ENCODE results near the gene GPC5. TPM values are rescaled to one million over a fixed set of nuclear protein-coding genes. Genes with fewer than 3 reads are reported as not detected.

GPC5 gene
- polyA plus RNA-seq, 2 of the 4 experiments (the other 2 are of a cell fraction) = not detected

- TF ChIP-seq, protein P1, sequence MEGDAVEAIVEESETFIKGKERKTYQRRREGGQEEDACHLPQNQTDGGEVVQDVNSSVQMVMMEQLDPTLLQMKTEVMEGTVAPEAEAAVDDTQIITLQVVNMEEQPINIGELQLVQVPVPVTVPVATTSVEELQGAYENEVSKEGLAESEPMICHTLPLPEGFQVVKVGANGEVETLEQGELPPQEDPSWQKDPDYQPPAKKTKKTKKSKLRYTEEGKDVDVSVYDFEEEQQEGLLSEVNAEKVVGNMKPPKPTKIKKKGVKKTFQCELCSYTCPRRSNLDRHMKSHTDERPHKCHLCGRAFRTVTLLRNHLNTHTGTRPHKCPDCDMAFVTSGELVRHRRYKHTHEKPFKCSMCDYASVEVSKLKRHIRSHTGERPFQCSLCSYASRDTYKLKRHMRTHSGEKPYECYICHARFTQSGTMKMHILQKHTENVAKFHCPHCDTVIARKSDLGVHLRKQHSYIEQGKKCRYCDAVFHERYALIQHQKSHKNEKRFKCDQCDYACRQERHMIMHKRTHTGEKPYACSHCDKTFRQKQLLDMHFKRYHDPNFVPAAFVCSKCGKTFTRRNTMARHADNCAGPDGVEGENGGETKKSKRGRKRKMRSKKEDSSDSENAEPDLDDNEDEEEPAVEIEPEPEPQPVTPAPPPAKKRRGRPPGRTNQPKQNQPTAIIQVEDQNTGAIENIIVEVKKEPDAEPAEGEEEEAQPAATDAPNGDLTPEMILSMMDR (IDR thresholded peaks at IDR 0.05) = no peak
- TF ChIP-seq CEBPB (IDR thresholded peaks at IDR 0.05) (no peak), EP300 (IDR thresholded peaks at IDR 0.05) (no peak), TFCP2L1 (CRISPR knock-in tag; IDR thresholded peaks at IDR 0.05) (no peak)
Measured at GRCh38 chr13:92103689-92104153, 705.3 kb downstream of the GPC5 start (continued).

DNA sequence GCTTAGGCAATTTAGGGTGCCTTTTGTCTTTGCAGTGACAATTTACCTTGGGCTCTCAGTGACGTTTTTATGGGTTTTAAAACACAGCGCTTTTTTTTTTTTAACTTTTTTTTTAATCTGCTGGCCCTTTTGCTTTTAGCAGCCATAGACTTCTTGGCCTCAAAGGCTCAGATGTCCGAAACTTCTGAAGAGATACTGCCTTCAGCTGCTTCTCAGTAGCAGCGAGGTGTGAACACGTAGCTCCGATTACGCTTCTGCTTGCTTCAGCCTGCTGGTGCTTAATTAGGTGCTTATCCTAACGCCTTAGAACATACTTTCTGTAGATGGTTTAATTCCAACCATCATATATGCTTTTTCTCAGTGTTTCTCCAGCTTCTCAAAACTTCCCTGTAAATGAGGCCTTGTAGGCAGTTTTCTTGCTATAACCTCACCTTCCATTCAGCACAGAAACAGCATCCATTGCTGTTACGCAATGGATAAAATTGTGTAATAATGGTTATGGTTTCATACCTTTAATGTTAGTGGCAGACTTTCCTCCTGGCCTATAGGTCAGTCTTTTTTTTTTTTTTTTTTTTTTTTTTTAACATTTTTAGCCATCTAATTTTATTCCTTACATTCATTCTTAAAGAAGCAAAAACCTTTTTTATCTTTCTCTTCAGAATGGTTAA is 723.9 kb downstream of the GPC5 start:
- ATAC-seq (no peak), DNase-seq (ENCODE audit: low read depth in 1 of 2, low spot score in 1 of 2) (no peak), FAIRE-seq (no peak)
- no peak overlapping the region for H3K27ac ChIP-seq
- H3K4me3 ChIP-seq = no peak overlapping the region
- H3K9me3 ChIP-seq = no peaks in the 10 kb centered on the region
- WGBS (ENCODE audit: missing lambda C conversion rate) = 47% methylated on average over 9 of the region's 9 CpGs
- ChIA-PET CTCF (interaction anchor here (0.7 kb wide), 1 partner anchor 9 kb away, joined by 4 read pairs; no protein-coding TSS in a partner anchor), POLR2A (no interaction called here)
- no peak overlapping the region for H3K4me2 ChIP-seq
- TF ChIP-seq, protein P2, sequence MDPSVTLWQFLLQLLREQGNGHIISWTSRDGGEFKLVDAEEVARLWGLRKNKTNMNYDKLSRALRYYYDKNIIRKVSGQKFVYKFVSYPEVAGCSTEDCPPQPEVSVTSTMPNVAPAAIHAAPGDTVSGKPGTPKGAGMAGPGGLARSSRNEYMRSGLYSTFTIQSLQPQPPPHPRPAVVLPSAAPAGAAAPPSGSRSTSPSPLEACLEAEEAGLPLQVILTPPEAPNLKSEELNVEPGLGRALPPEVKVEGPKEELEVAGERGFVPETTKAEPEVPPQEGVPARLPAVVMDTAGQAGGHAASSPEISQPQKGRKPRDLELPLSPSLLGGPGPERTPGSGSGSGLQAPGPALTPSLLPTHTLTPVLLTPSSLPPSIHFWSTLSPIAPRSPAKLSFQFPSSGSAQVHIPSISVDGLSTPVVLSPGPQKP (IDR thresholded peaks at IDR 0.05; ENCODE audit: low read depth, low read length) = no peak
- TF ChIP-seq NPAS2 (CRISPR knock-in tag; IDR thresholded peaks at IDR 0.05; ENCODE audit: borderline replicate concordance) (no peak), CEBPB (IDR thresholded peaks at IDR 0.05) (0 out of 4 replicates have a peak, but pooled peaks of 1 of the 2 experiments have one; percentile 37), MAX (IDR thresholded peaks at IDR 0.05) (no peak), GATA3 (IDR thresholded peaks at IDR 0.05; ENCODE audit: borderline replicate concordance) (no peak), HOXA7 (CRISPR knock-in tag; IDR thresholded peaks at IDR 0.05) (no peak), MAZ (IDR thresholded peaks at IDR 0.05; ENCODE audit: borderline replicate concordance, low read depth, low read length) (no peak)
- TF ChIP-seq, protein P1 (IDR thresholded peaks at IDR 0.05) = no peak
- no peaks in the 10 kb centered on the region for H3K4me1 ChIP-seq

GRCh38 chr13:92126399-92126798 is 728.0 kb downstream of the GPC5 start:
- no peak for ATAC-seq
- no peak for TF ChIP-seq TP53 (CRISPR knock-in tag; IDR thresholded peaks at IDR 0.05)
- TF ChIP-seq USF2 (IDR thresholded peaks at IDR 0.05) = no peak
- no peak for TF ChIP-seq POLR2A (IDR thresholded peaks at IDR 0.05; ENCODE audit: low read length)
- TF ChIP-seq FOSB (CRISPR knock-in tag; IDR thresholded peaks at IDR 0.05) = no peak
- no peak for TF ChIP-seq HDAC2 (IDR thresholded peaks at IDR 0.05)
- no peak for TF ChIP-seq CHD2 (IDR thresholded peaks at IDR 0.05; ENCODE audit: low read length, partially characterized antibody)
- no peak for TF ChIP-seq FOXS1 (CRISPR knock-in tag; IDR thresholded peaks at IDR 0.05)
- TF ChIP-seq RCOR1 (IDR thresholded peaks at IDR 0.05; ENCODE audit: low read depth, low read length) = no peak
- no peak for TF ChIP-seq MAFK (IDR thresholded peaks at IDR 0.05; ENCODE audit: partially characterized antibody)
- TF ChIP-seq CBX8 (IDR thresholded peaks at IDR 0.05) = no peak
- no peak for TF ChIP-seq KDM5A (IDR thresholded peaks at IDR 0.05)
- ChIA-PET CTCF (no interaction called here), POLR2A (no interaction called here)
- no peaks in the 10 kb centered on the region for H3K4me1 ChIP-seq
- no peak for FAIRE-seq
- H3K4me3 ChIP-seq = no peak overlapping the region
- no peak overlapping the region for H3K27ac ChIP-seq
- no peak overlapping the region for H3K4me2 ChIP-seq
- DNase-seq (ENCODE audit: low read depth in 1 of 2, low spot score in 1 of 2) = no peak
- H3K9me3 ChIP-seq = no peaks in the 10 kb centered on the region
- WGBS (ENCODE audit: missing lambda C conversion rate) = 22% methylated on average over 2 of the region's 2 CpGs

Measured in A549 (cell line).